GM21529 (cell line): Measurements from ENCODE around the gene PROX1.
"Not testable (repeated sequence)": the region's sequence is repeated elsewhere in the genome, so short reads cannot be mapped to it uniquely, and the experiment has no call there.

Source experiments
- ATAC-seq: cut with Tn5 transposase; IDR thresholded peaks from one replicate; pipeline ENCODE4 v1.9.1; 2021; ENCODE audit not compliant: unreplicated experiment

Gene PROX1

DNA sequence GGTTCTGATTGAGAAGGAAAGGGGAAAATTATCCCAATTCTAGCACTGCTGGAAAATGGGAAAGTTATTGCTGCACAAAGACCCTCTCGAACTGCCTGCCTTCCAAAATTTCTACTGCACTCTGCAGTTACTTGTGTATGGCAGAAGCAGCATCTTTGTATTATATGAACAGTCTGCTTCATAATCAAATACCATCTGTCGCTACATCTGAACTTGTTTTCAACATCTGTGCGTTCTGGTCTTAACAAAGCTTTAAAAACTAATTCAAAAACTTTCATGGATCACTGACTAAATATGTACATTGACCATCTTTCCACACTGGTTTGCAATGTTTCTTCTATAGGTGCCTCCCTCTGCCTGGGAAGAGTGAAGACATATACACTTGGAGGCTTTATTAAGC lies 79.2 kb downstream of the PROX1 start:
- ATAC-seq = no peak

DNA sequence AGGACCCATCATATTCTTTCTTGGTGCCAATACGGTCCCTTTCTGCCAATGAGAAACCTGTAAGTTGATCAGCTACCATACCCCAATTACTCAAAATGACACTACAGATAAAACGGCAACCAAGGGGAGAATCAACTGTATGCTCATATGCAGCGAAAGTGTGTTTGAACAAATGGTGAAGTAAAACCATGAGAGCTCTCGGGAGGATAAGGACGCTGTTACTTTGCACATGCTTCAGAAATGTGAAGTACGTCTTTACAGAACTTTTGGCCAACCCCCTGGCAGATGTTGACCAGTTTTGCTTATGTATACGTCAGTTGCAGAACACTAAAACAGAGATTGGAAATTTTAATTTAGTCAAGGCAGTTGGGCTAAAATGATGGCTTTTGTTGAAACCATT lies 79.6 kb downstream of the PROX1 start:
- no peak for ATAC-seq

DNA sequence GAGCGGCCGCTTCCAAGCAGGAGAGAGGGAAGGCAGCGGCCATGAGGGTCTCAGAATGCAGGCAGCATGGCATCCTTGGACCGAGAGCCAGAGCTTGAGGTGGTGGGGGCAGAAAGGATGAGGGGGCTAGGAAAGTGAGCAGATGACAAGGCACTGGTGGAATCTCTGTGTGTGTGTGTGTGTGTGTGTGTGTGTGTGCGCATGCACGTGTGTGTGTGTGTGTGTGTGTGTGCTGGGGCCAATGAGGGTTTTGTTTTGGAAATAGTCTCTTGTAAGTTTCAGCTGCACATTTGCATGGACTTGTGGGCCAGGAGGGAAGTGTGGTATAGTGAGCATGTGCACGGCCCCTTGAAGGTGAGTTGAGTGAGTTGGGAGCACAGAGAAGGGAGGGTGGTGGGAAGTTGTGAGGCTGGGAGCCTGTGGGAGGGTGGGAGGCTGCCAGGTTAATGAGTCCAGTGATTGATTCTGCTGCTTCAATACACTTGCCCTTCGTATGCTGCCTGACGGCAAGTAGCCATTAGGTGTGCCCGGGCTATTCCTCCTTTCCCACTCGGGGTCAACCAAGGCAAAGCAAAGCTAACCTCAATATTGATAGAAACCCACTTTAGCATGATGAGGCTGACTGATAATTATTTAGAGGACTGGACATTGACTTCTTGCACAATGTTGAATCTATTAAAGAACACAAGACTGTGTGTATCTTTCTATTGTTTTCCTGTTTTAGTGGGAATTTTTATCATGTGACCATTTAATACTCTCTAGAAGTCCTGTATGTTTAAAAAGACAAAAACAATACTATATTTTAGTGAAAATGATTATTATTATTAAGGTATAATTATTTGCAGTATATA lies 80.3 kb downstream of the PROX1 start:
- no peak for ATAC-seq

DNA sequence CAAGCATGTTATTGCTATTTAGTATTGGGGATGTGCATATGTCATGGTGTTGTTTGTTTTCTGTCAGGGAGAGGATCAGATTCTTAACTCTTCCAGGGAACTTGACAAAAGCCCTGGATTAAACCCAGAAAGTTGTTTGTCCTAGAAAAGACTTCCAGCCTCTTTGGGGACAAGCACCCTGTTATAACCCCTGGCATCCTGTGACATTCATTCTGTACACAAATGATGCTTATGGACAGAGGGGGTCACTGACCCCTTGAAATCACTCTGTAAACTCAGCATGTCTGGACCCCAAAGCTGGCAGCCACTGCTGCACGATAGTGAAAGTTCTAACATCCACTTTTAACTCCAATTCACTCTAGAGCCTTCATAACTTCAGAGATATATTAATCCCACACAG lies 81.2 kb downstream of the PROX1 start:
- no peak for ATAC-seq

DNA sequence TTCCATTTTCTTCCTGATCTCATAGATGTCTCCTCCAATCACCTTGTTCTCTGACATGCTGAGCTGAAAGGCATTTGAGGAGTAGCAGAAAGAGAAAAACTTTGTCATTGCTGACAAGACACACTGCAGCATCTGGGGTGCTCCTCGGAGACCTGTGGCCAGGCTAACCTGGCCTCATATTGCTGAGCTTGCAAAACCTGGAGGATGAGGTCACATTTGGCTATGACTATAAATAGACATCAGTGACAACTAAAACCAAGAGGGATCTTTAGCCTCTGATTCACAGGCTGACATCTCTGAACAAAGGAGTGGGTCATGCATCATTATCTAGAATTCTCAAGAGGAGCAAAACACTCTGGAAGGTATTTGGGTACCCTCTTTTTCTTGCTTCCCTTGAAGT lies 83.7 kb downstream of the PROX1 start:
- no peak for ATAC-seq

DNA sequence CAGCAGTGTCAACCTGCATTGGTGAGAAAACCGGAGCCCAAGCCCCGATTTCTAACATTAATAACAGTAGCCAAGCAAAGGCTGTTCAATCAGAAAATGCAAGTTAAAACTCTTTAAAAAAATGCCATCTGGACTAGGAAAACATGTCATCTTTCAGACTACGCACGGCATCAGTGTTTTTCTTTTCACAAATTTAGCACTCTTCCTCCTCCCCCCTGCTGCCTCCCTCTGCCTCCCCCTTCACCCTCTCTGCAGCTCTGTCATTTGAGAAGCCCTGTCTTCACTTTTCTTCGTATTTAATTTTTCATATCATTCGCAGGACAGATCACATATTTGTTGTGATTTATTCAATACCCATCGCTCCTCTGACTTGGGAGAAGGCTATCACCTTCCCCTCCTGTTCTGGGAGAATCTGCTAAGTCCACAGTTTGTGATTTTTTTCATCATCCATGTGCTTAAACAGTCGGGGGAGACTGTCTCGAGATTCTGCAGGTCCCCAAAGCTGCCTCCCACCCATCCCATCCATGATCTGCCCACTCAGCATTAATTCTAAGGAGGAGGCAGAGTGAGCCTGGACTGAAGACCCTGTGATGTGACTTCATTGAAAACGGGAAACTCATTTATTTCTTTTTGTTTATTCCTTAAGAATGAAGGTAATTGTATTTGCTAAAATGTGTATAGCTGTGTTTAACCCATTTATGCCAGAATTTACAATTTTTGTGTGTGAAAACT lies 84.8 kb downstream of the PROX1 start:
- ATAC-seq = no peak

DNA sequence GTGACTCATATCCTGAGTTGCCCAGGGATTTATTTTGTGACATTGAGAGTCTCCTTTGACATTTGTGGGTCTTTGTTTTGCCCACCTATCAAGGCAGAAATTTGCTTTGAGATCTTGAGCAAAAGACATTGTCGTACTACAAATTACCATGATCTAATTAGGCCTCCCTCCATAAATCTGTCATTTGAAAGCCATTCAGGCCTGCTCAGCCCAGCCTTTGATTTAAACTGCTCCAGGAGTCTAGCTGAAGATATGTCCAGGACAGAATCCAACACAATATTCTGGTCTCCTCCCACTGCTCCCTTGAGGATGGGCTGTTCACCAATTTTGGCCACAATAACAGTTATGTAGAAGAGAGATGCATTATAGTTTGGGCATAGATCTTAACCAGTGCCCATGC lies 86.7 kb downstream of the PROX1 start:
- no peak for ATAC-seq

DNA sequence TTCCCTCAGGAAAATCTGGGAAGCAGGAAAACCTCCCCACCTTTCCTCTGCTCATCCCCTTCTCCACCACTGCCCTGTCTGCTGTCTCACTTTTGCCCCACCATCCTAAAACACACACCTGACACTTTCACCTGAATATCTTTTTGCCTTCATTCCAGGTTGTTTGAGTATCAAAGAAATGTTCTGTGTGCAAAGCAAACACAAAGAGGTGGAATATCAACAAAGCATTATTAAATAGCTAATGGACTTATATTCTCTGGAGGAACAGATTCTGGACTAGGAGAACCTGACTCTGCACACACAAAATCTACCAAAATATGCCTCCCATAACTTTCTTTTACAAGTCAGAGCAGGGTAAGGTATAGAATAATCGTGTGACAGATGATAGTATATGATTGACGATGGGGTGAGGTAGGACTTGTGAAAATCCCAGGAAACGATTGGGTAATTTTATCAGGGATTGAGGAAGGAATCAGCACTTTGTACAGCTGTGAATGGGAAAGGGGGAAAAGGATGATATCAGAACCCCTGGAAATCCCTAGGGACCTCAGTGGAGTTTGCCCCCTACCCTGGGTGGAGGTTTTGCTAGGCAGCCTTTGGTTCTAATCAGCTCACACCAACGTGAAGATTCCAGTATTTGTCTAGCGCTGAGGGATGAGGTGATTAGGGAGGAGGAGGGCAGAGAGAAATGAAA lies 87.7 kb downstream of the PROX1 start:
- ATAC-seq = no peak

DNA sequence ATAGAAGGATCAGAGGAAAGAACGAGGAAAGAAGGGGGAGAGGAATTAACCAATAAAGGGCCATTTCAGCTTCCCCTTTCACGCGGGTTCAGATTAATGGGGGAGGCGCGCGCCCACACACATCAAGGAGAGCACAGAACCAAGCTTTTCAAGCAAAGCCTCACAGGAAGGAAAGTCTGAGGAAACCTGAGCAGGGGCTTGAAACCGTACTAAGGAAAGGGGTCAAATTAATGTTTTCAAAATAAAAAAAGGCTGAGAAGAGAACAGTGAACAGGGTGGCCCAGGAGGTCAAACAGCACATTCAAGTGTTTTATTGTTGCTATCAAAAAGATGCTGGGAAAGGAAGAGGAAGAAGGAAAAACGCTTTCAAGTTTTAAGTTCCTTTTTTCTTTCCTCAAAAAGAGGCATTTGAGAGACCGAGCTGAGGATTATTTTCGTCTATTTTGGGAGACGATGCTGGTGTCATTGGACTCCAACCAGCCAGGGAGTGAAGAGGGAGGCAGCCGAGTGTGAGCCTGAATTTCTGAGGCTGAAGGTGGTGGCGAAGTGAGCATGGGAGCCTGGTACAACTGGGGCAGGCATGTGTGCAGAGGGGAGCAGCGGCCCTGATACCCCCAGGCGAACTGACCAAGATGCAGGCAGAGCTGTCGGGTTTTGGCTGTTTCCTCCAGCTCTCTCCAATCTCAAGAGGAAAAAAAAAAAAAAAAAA lies 88.4 kb downstream of the PROX1 start:
- ATAC-seq = no peak

DNA sequence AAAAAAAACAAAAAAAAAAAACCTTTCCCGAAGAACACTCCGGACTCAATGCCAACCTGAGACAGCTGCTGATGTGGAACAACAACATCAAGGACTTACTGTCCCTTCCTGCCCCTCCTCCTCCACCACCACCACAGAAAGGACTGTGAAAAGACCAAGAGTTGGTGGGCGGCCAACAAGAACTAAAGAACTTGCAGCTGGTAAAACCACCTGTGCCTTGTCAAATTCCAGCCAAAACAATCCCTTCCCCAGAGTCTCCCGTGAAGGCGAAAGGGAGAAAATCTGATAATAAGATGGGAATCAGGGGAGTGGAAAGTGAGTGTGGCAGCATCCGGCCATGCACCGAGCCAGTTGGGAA lies 88.9 kb downstream of the PROX1 start:
- ATAC-seq = no peak

DNA sequence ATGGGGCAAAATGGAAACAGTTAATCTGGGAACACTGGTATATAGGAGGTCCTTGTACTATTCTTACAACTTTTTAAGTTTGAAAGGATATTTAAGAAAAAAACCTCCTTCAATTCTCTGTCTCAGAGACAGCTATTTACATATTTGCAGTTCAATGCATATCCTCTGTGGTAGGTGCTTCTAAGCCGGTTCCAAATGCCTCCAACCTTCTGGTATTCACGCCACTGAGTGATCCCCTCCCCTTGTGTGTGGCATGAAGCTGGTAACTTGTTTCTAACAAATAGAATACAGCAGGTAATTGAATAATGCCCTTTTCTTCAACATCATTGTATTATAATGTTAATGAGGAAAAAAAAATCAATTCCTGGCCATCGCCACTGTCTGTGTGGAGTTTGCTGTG lies 91.2 kb downstream of the PROX1 start:
- no peak for ATAC-seq

DNA sequence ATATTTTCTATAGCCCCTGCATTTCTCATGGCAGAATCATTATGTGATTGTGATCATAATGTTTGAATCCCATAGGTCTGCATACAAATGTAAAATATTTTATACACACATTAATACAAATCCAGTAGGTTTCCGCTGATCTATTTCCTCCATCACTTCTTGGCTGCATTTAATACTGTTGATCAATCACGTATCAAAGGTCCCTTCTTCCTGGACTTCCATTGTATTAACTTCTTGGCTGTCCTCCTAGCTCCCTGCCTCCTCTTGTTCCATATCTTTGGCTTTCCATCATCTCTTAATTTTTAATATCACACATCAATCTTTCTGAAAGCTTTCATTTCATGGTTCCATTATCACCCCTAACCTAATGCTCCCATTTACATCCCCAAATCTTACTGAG lies 97.6 kb downstream of the PROX1 start:
- no peak for ATAC-seq

DNA sequence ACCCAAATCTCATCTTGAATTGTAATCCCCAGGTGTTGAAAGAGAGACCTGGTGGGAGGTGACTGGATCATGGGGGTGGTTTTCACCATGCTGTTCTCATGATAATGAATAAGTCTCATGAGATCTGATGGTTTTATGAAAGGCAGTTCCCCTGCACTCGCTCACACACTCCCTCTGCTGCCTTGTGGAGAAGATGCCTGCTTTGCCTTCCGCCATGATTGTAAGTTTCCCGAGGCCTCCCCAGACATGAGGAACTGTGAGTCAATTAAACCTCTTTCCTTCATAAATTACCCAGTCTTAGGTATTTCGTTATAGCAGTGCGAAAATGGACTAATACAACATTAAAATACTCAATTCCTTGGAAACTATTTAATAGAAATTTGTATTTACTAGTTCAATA lies 99.2 kb downstream of the PROX1 start:
- ATAC-seq = no peak

DNA sequence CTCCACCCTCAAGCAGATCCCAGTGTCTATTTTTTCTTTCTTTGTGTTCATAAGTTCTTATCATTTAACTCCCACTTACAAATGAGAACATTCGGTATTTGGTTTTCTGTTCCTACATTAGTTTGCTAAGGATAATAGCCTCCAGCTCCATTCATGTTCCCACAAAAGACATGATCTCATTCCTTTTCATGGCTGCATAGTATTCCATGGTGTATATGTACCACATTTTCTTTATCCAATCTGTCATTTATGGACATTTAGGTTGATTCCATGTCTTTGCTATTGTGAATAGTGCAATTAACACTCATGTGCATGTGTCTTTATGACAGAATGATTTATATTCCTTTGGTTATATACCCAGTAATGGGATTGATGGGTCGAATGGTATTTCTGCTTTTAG lies 101.2 kb downstream of the PROX1 start:
- not testable (repeated sequence) for ATAC-seq
